ENCODE measurements around the gene MAP4K4. TPM values are rescaled to one million over a fixed set of nuclear protein-coding genes. Genes with fewer than 3 reads are reported as not detected.

The MAP4K4 gene
- polyA plus RNA-seq, 4 donors = 68.7 to 84.3 (median 76.3) TPM

- DNase-seq (ENCODE audit: low read depth in 4 of 4, low spot score in 2 of 4) = no peak
Observed at GRCh38 chr2:101828673-101829334, 131.3 kb downstream of the MAP4K4 start.

- DNase-seq (ENCODE audit: low read depth in 4 of 4, low spot score in 2 of 4) = no peak
Observed at GRCh38 chr2:101829429-101829828, 131.9 kb downstream of the MAP4K4 start.

GRCh38 chr2:101830146-101830545 is 132.6 kb downstream of the MAP4K4 start:
- no peak for DNase-seq (ENCODE audit: low read depth in 4 of 4, low spot score in 2 of 4)

- DNase-seq (ENCODE audit: low read depth in 4 of 4, low spot score in 2 of 4) = no peak
Observed at GRCh38 chr2:101830555-101830954, 133.0 kb downstream of the MAP4K4 start.

GRCh38 chr2:101831351-101831865 is 133.9 kb downstream of the MAP4K4 start:
- DNase-seq (ENCODE audit: low read depth in 4 of 4, low spot score in 2 of 4) = peak; percentile 29 to 66 (median 31)

GRCh38 chr2:101832114-101832513 is 134.6 kb downstream of the MAP4K4 start:
- DNase-seq (ENCODE audit: low read depth in 4 of 4, low spot score in 2 of 4) = no peak

- no peak for DNase-seq (ENCODE audit: low read depth in 4 of 4, low spot score in 2 of 4)
Observed at GRCh38 chr2:101833890-101834523, 136.5 kb downstream of the MAP4K4 start.

- DNase-seq (ENCODE audit: low read depth in 4 of 4, low spot score in 2 of 4) = no peak
Observed at GRCh38 chr2:101837354-101837753, 139.8 kb downstream of the MAP4K4 start.

GRCh38 chr2:101841679-101842327 is 144.3 kb downstream of the MAP4K4 start:
- no peak for DNase-seq (ENCODE audit: low read depth in 4 of 4, low spot score in 2 of 4)

- DNase-seq (ENCODE audit: low read depth in 4 of 4, low spot score in 2 of 4) = no peak
Observed at GRCh38 chr2:101842471-101842870, 145.0 kb downstream of the MAP4K4 start.

GRCh38 chr2:101843048-101843447 is 145.5 kb downstream of the MAP4K4 start:
- no peak for DNase-seq (ENCODE audit: low read depth in 4 of 4, low spot score in 2 of 4)

GRCh38 chr2:101843471-101843870 is 146.0 kb downstream of the MAP4K4 start:
- DNase-seq (ENCODE audit: low read depth in 4 of 4, low spot score in 2 of 4) = no peak

GRCh38 chr2:101844055-101844635 is 146.6 kb downstream of the MAP4K4 start:
- no peak for DNase-seq (ENCODE audit: low read depth in 4 of 4, low spot score in 2 of 4)

GRCh38 chr2:101846973-101847372 is 149.5 kb downstream of the MAP4K4 start:
- no peak for DNase-seq (ENCODE audit: low read depth in 4 of 4, low spot score in 2 of 4)

- DNase-seq (ENCODE audit: low read depth in 4 of 4, low spot score in 2 of 4) = no peak
Observed at GRCh38 chr2:101847661-101848339, 150.3 kb downstream of the MAP4K4 start.

- DNase-seq (ENCODE audit: low read depth in 4 of 4, low spot score in 2 of 4) = no peak
Observed at GRCh38 chr2:101848769-101849410, 151.4 kb downstream of the MAP4K4 start.

- no peak for DNase-seq (ENCODE audit: low read depth in 4 of 4, low spot score in 2 of 4)
Observed at GRCh38 chr2:101850450-101850849, 152.9 kb downstream of the MAP4K4 start.

- DNase-seq (ENCODE audit: low read depth in 4 of 4, low spot score in 2 of 4) = no peak
Observed at GRCh38 chr2:101850991-101851390, 153.5 kb downstream of the MAP4K4 start.

- no peak for DNase-seq (ENCODE audit: low read depth in 4 of 4, low spot score in 2 of 4)
Observed at GRCh38 chr2:101852824-101853223, 155.3 kb downstream of the MAP4K4 start.

- no peak for DNase-seq (ENCODE audit: low read depth in 4 of 4, low spot score in 2 of 4)
Observed at GRCh38 chr2:101854877-101855276, 157.4 kb downstream of the MAP4K4 start.

Measured in left renal cortex interstitium (tissue), 4 donors.